ENCODE results near the gene SLC26A2.
"Not testable (repeated sequence)": the region's sequence is repeated elsewhere in the genome, so short reads cannot be mapped to it uniquely, and the experiment has no call there.

GRCh38 chr5:149943177-149943949 lies 17.2 kb upstream of the SLC26A2 start:
- not testable (repeated sequence) for TF ChIP-seq CTCF, EP300, POLR2A (IDR thresholded peaks at IDR 0.05)

Measured in sigmoid colon (tissue), 4 donors.